AG04449 (cell line): ENCODE results near the gene S1PR2.
"Not testable (repeated sequence)": the region's sequence is repeated elsewhere in the genome, so short reads cannot be mapped to it uniquely, and the experiment has no call there.

Experiments used
- CTCF ChIA-PET: fragments of 350-600 bp; formaldehyde crosslinking; extraction: SDS; loops from one replicate; lab custom pipeline; 2021; ENCODE audit warnings: antibody characterized with exemption; lab: Yijun Ruan, JAX
- POLR2A ChIA-PET: fragments of 400-600, 350-600 bp; formaldehyde crosslinking; extraction: SDS; loops from one replicate; lab custom pipeline; 2020; ENCODE audit warnings: antibody characterized with exemption, inconsistent platforms; lab: Yijun Ruan, JAX
- DNase-seq: peaks from one replicate; pipeline ENCODE4 v3.0.0-alpha.2; 2010; ENCODE audit warnings: low read depth, low spot score
- H3K4me3 ChIP-seq: 2 replicates; pipeline ENCODE4 v1.5.1; 2011; ENCODE audit warnings: low read depth, mild to moderate bottlenecking, control low read depth, low read length
- CTCF ChIP-seq: IDR thresholded peaks from one replicate; pipeline ENCODE4 v1.5.1; 2011; ENCODE audit warnings: mild to moderate bottlenecking, moderate library complexity, low read length, control low read depth, inconsistent platforms; ENCODE audit not compliant: insufficient read depth; ENCODE audit errors: missing control alignments

Gene S1PR2

GRCh38 chr19:10251792-10252694 is 20.9 kb upstream of the S1PR2 start, which contains the start of gene MRPL4:
TSS of gene MRPL4 (plus strand) at chr19:10252214. CDS start at chr19:10252254, 40 bp downstream.
- TF ChIP-seq CTCF: no peak

GRCh38 chr19:10246511-10246910 is 15.4 kb upstream of the S1PR2 start:
- H3K4me3 ChIP-seq: no peak overlapping the region
- no peak for DNase-seq
- TF ChIP-seq CTCF: no peak
- POLR2A ChIA-PET: no interaction called here
- CTCF ChIA-PET: interaction anchor here (1.0 to 1.9 kb wide), 6 partner anchors 12 to 316 kb away, joined by 3 to 6 read pairs (median 4); no protein-coding TSS in a partner anchor

More at GRCh38 chr19:10251792-10252694, 20.9 kb upstream of the S1PR2 start, which contains the start of gene MRPL4:
- peak; percentile 90 for DNase-seq
- POLR2A ChIA-PET: interaction anchor here (1.0 kb wide), 1 partner anchor 128 kb away, joined by 3 read pairs; the partner anchor contains the start of gene TYK2
- H3K4me3 ChIP-seq: peak within 1 kb of the TSS; percentile 99
- CTCF ChIA-PET: interaction anchor here (1.6 to 4.3 kb wide), 8 partner anchors 8 to 321 kb away, joined by 4 to 93 read pairs (median 22); partner anchors contain the start of gene EIF3G

- POLR2A ChIA-PET: no interaction called here
- TF ChIP-seq CTCF: no peak
- H3K4me3 ChIP-seq: no peak overlapping the region
- CTCF ChIA-PET: interaction anchor here (0.7 to 2.1 kb wide), 14 partner anchors 10 to 315 kb away, joined by 3 to 6 read pairs (median 4); no protein-coding TSS in a partner anchor
- DNase-seq: no peak
Measured at GRCh38 chr19:10245189-10245939, 14.2 kb upstream of the S1PR2 start.

- DNase-seq: no peak
- ChIA-PET POLR2A (no interaction called here), CTCF (interaction anchor here (0.8 to 2.1 kb wide), 4 partner anchors 15 to 243 kb away, joined by 3 to 6 read pairs (median 4); no protein-coding TSS in a partner anchor)
- no peak for TF ChIP-seq CTCF
- H3K4me3 ChIP-seq: no peak overlapping the region
Measured at GRCh38 chr19:10243606-10244005, 12.5 kb upstream of the S1PR2 start.

GRCh38 chr19:10241826-10242449 is 10.8 kb upstream of the S1PR2 start:
- POLR2A ChIA-PET, DNase-seq, H3K4me3 ChIP-seq: not testable (repeated sequence)
- CTCF ChIA-PET: interaction anchor here (1.1 to 2.8 kb wide), 2 partner anchors 8 to 309 kb away, joined by 3 to 22 read pairs; partner anchors contain the start of gene MRPL4

GRCh38 chr19:10238172-10238783 is 7.1 kb upstream of the S1PR2 start:
- CTCF ChIA-PET: interaction anchor here (1.3 to 2.3 kb wide), 4 partner anchors 11 to 308 kb away, joined by 4 to 18 read pairs (median 6); no protein-coding TSS in a partner anchor
- no peak for TF ChIP-seq CTCF

More at GRCh38 chr19:10238172-10238783, 7.1 kb upstream of the S1PR2 start:
- no peak overlapping the region for H3K4me3 ChIP-seq
- no peak for DNase-seq
- POLR2A ChIA-PET: no interaction called here
